GM19023 (cell line): ENCODE data around the gene ARSI.

Source experiments
- ATAC-seq: cut with Tn5 transposase; IDR thresholded peaks from one replicate; pipeline ENCODE4 v1.9.1; 2021; ENCODE audit warnings: mild to moderate bottlenecking, moderate library complexity; ENCODE audit not compliant: unreplicated experiment

The ARSI gene

GRCh38 chr5:150302301-150303069 is at the start of gene ARSI:
ARSI (minus strand) TSS chr5:150302905; CDS start chr5:150302373, 532 bp downstream.
- no peak for ATAC-seq

GRCh38 chr5:150350524-150351344 is 48.0 kb upstream of the ARSI start:
- peak; percentile 89 for ATAC-seq

GRCh38 chr5:150349681-150350275 is 47.1 kb upstream of the ARSI start:
- ATAC-seq: no peak

- no peak for ATAC-seq
Observed at GRCh38 chr5:150347451-150347850, 44.7 kb upstream of the ARSI start.

GRCh38 chr5:150347003-150347402 is 44.3 kb upstream of the ARSI start:
- ATAC-seq: no peak

- ATAC-seq: no peak
Observed at GRCh38 chr5:150346592-150346991, 43.9 kb upstream of the ARSI start.

- ATAC-seq: no peak
Observed at GRCh38 chr5:150345716-150346115, 43.0 kb upstream of the ARSI start.

GRCh38 chr5:150343994-150344631 is 41.4 kb upstream of the ARSI start:
- no peak for ATAC-seq

- ATAC-seq: no peak
Observed at GRCh38 chr5:150342583-150342982, 39.9 kb upstream of the ARSI start.

GRCh38 chr5:150341989-150342388 is 39.3 kb upstream of the ARSI start:
- ATAC-seq: no peak

GRCh38 chr5:150341331-150341730 is 38.6 kb upstream of the ARSI start:
- no peak for ATAC-seq

GRCh38 chr5:150340614-150341255 is 38.0 kb upstream of the ARSI start:
- ATAC-seq: no peak

- no peak for ATAC-seq
Observed at GRCh38 chr5:150339841-150340240, 37.1 kb upstream of the ARSI start.

GRCh38 chr5:150339165-150339564 is 36.5 kb upstream of the ARSI start:
- no peak for ATAC-seq

GRCh38 chr5:150338546-150338945 is 35.8 kb upstream of the ARSI start:
- no peak for ATAC-seq

GRCh38 chr5:150335778-150336177 is 33.1 kb upstream of the ARSI start:
- no peak for ATAC-seq

- no peak for ATAC-seq
Observed at GRCh38 chr5:150333400-150333799, 30.7 kb upstream of the ARSI start.

GRCh38 chr5:150329881-150330876 is 27.5 kb upstream of the ARSI start:
- no peak for ATAC-seq

- no peak for ATAC-seq
Observed at GRCh38 chr5:150329038-150329437, 26.3 kb upstream of the ARSI start.

- ATAC-seq: no peak
Observed at GRCh38 chr5:150328515-150328914, 25.8 kb upstream of the ARSI start.
